Activated CD8-positive, alpha-beta memory T cell treated with anti-CD3 and anti-CD28 coated beads, Interleukin-2, amount 10 ng/mL, durations not matched to agents 7 days and 5 days (primary cell): ENCODE measurements around the gene ADAMTSL4. TPM values are rescaled to one million over a fixed set of nuclear protein-coding genes. Genes with fewer than 3 reads are reported as not detected.

Experiments used
- ATAC-seq: fragments of 150-1000 bp; cut with Tn5 transposase; one replicate; pipeline ENCODE4 v1.10.0; 2021; ENCODE audit warnings: moderate library complexity
- CTCF ChIA-PET: fragments of 350-600 bp; sonication (Branson Sonifier 250); formaldehyde crosslinking; loops from one replicate; lab custom pipeline; 2021; ENCODE audit warnings: antibody characterized with exemption; lab: Charles Lee
- DNase-seq: peaks from one replicate; pipeline ENCODE4 v3.0.0-alpha.2; 2020
- H3K27ac Mint-ChIP-seq: one replicate; pipeline ENCODE4 v1.8.0; 2021; ENCODE audit warnings: mild to moderate bottlenecking, mixed read lengths
- H3K27me3 Mint-ChIP-seq: one replicate; pipeline ENCODE4 v1.8.0; 2021; ENCODE audit warnings: mixed read lengths
- H3K36me3 Mint-ChIP-seq: one replicate; pipeline ENCODE4 v1.8.0; 2021; ENCODE audit warnings: mild to moderate bottlenecking, mixed read lengths
- H3K4me1 Mint-ChIP-seq: one replicate; pipeline ENCODE4 v1.8.0; 2021; ENCODE audit warnings: mixed read lengths
- H3K4me3 Mint-ChIP-seq: one replicate; pipeline ENCODE4 v1.8.0; 2021; ENCODE audit warnings: mild to moderate bottlenecking, moderate library complexity, mixed read lengths
- H3K9me3 Mint-ChIP-seq: one replicate; pipeline ENCODE4 v1.8.0; 2022; ENCODE audit warnings: low read depth, mixed read lengths
- total RNA-seq, 2 experiments: library from RNA; stranded (reverse); gene quantifications; one replicate each; pipeline ENCODE4 v1.2.3, GENCODE V29; 2021

Gene ADAMTSL4
- total RNA-seq, result under 1 TPM; 0.18 to 0.35 TPM

DNA sequence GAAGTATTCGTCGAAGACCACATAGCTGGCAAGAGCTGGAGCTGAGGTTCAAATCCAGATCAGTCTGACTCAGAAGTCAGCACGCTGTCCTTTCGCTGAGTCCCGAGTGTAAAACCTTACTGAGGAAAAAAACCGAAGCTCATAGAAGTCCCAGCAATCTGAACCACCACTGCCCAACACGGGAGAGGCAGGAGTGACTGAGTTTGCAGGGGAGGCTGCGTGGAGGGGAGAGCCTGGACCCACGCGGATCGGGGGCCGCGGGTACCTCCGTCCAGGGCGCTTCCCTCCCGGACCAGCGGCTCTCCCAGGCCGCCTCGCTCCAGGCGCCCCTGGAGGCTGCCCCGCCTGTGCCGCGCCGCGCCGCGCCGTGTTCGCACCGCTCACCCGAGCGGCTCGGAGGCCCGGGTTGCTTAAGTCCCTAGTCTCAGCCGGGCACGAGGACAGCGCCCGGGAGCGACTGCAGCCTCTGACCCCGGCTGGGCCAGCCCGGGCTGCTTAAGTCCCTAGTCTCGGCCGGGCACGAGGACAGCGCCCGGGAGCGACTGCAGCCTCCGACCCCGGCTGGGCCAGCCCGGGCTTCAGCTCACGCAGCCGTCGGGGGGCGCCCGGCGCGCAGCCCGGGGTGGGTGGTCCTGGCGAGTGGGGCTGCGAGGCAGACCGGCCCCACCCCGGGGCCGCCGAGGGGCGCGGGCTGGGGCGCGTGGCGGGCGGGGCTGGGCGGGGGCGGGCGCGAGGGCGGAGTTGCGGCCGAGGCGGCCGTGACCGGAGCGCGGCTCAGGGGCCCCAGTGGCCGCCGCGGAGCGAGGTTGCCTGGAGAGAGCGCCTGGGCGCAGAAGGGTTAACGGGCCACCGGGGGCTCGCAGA, at the start of gene ADAMTSL4:
TSS of gene ADAMTSL4 (plus strand) at position 777 of the 864 bp plus-strand sequence. CDS start 2,881 bp downstream, outside the sequence.
- ATAC-seq (peak; percentile 89), DNase-seq (peak; percentile 59)
- Mint-ChIP-seq H3K27me3 (peaks cover 40% of the 10 kb centered on the region), H3K27ac (no peak within 1 kb of the TSS), H3K9me3 (no peaks in the 10 kb centered on the region), H3K36me3 (no peaks in the 10 kb centered on the region), H3K4me3 (peak within 1 kb of the TSS; percentile 74), H3K4me1 (peaks cover 24% of the 10 kb centered on the region)
- CTCF ChIA-PET, result interaction anchor here (1.0 to 3.5 kb wide), 6 partner anchors 11 to 293 kb away, joined by 3 to 30 read pairs (median 4); no protein-coding TSS in a partner anchor

DNA sequence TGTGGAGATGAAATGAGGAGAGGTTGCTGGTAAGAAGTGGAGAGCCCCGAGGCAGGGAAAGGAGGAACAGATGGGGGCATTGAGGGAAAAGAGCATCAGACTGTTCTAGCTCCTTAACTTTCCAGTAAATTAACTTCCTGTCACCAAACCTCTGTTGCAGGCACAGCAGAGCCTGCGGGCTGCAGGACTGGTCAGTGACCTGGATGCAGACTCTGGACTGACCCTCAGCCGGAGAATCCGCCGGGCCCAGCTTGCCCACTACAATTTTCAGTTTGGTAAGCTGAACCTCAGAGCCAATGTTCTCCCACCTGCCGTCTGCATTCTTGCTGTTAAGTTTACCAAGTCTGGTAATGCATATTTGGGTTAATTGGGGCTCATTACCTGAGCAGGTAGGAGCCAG, 43.8 kb upstream of the ADAMTSL4 start:
- H3K4me3 Mint-ChIP-seq, result no peak overlapping the region

DNA sequence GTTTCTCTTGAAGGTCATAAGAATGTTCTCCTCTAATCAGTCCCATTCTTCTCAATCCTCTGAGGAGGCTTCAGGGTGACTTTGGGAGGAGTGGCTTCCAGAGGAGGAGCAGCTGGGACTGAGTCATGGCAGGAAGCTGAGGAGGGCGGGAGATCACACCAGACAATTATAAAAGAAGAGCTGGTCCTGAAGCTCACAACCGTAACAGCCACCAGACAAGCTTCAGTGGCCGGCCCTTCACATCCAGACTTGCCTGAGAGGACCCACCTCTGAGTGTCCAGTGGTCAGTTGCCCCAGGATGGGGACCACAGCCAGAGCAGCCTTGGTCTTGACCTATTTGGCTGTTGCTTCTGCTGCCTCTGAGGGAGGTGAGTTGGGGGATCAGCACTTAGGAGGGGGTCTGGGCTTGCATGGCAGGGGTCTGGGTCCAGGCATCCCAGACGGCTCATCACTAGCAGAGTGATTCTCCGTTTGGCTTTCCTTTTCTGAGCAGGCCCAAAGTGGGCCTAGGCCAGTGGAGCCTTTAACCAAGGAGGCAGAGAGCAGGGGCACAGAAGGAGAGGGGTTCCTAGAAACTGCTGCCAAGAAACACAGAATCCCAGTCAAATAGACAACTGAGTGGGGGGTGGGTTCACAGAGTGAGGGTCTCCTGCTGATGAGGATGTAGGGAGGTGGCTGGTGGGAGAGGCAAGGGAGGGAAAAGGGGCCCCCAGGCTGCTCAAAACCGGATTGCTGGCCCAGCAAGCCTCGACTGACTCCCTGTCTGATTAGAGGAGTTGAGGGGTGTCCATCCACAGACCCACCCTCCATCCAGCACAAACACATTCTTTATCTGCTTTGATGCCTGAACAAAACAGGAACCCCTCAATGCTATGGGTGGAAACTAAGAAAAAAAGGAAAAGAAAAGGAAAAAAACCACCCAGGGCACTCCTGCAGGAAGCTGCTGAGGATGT, 41.0 kb upstream of the ADAMTSL4 start, which contains the start of gene ECM1:
TSS of gene ECM1 (plus strand) at position 198 of the 953 bp plus-strand sequence. CDS start at position 299, 101 bp downstream.
- no peaks in the 10 kb centered on the region for H3K9me3 Mint-ChIP-seq
- no peak within 1 kb of the TSS for H3K27ac Mint-ChIP-seq
- DNase-seq (no peak), ATAC-seq (no peak)
- H3K27me3 Mint-ChIP-seq, result no peaks in the 10 kb centered on the region
- peaks cover 2% of the 10 kb centered on the region for H3K4me1 Mint-ChIP-seq
- peaks cover 19% of the 10 kb centered on the region for H3K36me3 Mint-ChIP-seq
- CTCF ChIA-PET, result interaction anchor here (1.4 kb wide), 1 partner anchor 25 kb away, joined by 4 read pairs; no protein-coding TSS in a partner anchor
- H3K4me3 Mint-ChIP-seq, result no peak within 1 kb of the TSS

More for the DNA sequence above, 43.8 kb upstream of the ADAMTSL4 start:
- Mint-ChIP-seq H3K36me3 (peaks cover 23% of the 10 kb centered on the region), H3K27ac (no peak overlapping the region), H3K9me3 (no peaks in the 10 kb centered on the region), H3K27me3 (no peaks in the 10 kb centered on the region), H3K4me1 (no peaks in the 10 kb centered on the region)
- ATAC-seq (no peak), DNase-seq (no peak)
- CTCF ChIA-PET, result interaction anchor here (2.3 to 2.6 kb wide), 2 partner anchors 8 to 27 kb away, joined by 7 to 11 read pairs; no protein-coding TSS in a partner anchor

GRCh38 chr1:150508982-150509381, 40.2 kb upstream of the ADAMTSL4 start:
- no peak for ATAC-seq
- peaks cover 2% of the 10 kb centered on the region for H3K4me1 Mint-ChIP-seq
- DNase-seq, result no peak
- H3K9me3 Mint-ChIP-seq, result no peaks in the 10 kb centered on the region
- H3K4me3 Mint-ChIP-seq, result no peak overlapping the region
- no peaks in the 10 kb centered on the region for H3K27me3 Mint-ChIP-seq
- H3K27ac Mint-ChIP-seq, result no peak overlapping the region
- H3K36me3 Mint-ChIP-seq, result peaks cover 17% of the 10 kb centered on the region
- CTCF ChIA-PET, result no interaction called here

DNA sequence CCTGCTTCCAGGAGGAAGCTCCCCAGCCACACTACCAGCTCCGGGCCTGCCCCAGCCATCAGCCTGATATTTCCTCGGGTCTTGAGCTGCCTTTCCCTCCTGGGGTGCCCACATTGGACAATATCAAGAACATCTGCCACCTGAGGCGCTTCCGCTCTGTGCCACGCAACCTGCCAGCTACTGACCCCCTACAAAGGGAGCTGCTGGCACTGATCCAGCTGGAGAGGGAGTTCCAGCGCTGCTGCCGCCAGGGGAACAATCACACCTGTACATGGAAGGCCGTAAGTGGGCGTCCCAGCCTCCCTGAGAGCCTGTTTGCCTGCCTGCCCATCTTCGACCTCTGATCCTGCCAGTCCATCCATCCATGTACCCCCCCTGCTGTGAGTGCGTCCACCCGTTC, 37.7 kb upstream of the ADAMTSL4 start:
- CTCF ChIA-PET, result interaction anchor here (1.6 kb wide), 1 partner anchor 462 kb away, joined by 3 read pairs; no protein-coding TSS in a partner anchor
- DNase-seq, result no peak
- Mint-ChIP-seq H3K4me3 (no peak overlapping the region), H3K36me3 (peaks cover 6% of the 10 kb centered on the region), H3K27ac (no peak overlapping the region), H3K9me3 (no peaks in the 10 kb centered on the region), H3K27me3 (no peaks in the 10 kb centered on the region), H3K4me1 (peaks cover 11% of the 10 kb centered on the region)
- ATAC-seq, result no peak

GRCh38 chr1:150511985-150512660, 37.1 kb upstream of the ADAMTSL4 start:
- Mint-ChIP-seq H3K27ac (no peak overlapping the region), H3K4me1 (peaks cover 15% of the 10 kb centered on the region), H3K27me3 (no peaks in the 10 kb centered on the region), H3K36me3 (peaks cover 3% of the 10 kb centered on the region), H3K9me3 (no peaks in the 10 kb centered on the region), H3K4me3 (no peak overlapping the region)
- no peak for DNase-seq
- CTCF ChIA-PET, result interaction anchor here (1.6 kb wide), 2 partner anchors 19 to 462 kb away, joined by 3 to 4 read pairs; no protein-coding TSS in a partner anchor
- no peak for ATAC-seq

GRCh38 chr1:150512846-150513245, 36.4 kb upstream of the ADAMTSL4 start:
- Mint-ChIP-seq H3K36me3 (peaks cover 3% of the 10 kb centered on the region), H3K4me3 (no peak overlapping the region), H3K4me1 (peaks cover 17% of the 10 kb centered on the region), H3K27ac (no peak overlapping the region), H3K9me3 (no peaks in the 10 kb centered on the region), H3K27me3 (no peaks in the 10 kb centered on the region)
- CTCF ChIA-PET, result interaction anchor here (1.6 kb wide), 1 partner anchor 19 kb away, joined by 4 read pairs; no protein-coding TSS in a partner anchor
- no peak for DNase-seq
- ATAC-seq, result no peak

DNA sequence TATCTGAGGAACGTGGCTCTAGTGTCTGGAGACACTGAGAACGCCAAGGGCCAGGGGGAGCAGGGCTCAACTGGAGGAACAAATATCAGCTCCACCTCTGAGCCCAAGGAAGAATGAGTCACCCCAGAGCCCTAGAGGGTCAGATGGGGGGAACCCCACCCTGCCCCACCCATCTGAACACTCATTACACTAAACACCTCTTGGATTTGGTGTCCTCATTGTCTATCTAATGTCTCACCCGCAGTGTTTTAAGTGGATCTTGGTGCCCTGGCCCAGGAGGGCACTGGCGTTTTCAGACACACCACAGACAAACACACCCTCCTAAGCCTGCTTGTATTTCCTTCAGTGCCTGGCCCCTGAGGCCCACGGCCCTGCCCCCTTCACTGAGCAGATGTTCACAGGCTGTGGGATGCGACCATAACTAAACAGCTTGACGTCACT, 35.8 kb upstream of the ADAMTSL4 start:
- Mint-ChIP-seq H3K9me3 (no peaks in the 10 kb centered on the region), H3K4me1 (peaks cover 17% of the 10 kb centered on the region), H3K27ac (no peak overlapping the region), H3K4me3 (no peak overlapping the region), H3K27me3 (no peaks in the 10 kb centered on the region), H3K36me3 (peaks cover 3% of the 10 kb centered on the region)
- DNase-seq (no peak), ATAC-seq (no peak)
- CTCF ChIA-PET, result interaction anchor here (1.0 to 1.6 kb wide), 2 partner anchors 9 to 18 kb away, joined by 4 to 11 read pairs; no protein-coding TSS in a partner anchor

DNA sequence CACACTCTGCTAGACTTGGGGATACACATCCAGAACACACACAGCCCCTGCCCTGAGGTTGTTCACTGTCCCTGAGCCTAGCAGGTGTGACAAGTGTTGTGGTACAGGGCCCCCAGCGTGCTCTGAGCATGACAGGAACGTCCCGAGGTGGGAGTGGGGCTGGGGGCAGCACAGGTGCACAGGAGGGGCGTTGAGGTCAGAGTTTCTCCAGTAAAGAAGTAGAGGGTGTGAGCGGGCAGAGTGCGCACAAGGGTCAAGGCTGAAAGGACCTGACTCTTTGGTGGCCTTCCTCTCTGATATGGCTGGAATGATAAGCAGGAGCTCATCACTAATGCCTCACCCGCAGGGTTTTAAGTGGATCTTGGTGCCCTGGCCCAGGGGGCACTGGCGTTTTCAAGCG, 34.9 kb upstream of the ADAMTSL4 start:
- Mint-ChIP-seq H3K27me3 (no peaks in the 10 kb centered on the region), H3K9me3 (no peaks in the 10 kb centered on the region), H3K36me3 (peaks cover 3% of the 10 kb centered on the region), H3K27ac (no peak overlapping the region), H3K4me1 (peaks cover 17% of the 10 kb centered on the region), H3K4me3 (peak overlapping the region; percentile 19)
- CTCF ChIA-PET, result interaction anchor here (1.0 kb wide), 1 partner anchor 10 kb away, joined by 11 read pairs; no protein-coding TSS in a partner anchor
- DNase-seq (no peak), ATAC-seq (no peak)

- H3K27ac Mint-ChIP-seq, result peak overlapping the region; percentile 64
- DNase-seq, result no peak
These were observed 34.3 kb upstream of the ADAMTSL4 start for GRCh38 chr1:150514913-150515327.

DNA sequence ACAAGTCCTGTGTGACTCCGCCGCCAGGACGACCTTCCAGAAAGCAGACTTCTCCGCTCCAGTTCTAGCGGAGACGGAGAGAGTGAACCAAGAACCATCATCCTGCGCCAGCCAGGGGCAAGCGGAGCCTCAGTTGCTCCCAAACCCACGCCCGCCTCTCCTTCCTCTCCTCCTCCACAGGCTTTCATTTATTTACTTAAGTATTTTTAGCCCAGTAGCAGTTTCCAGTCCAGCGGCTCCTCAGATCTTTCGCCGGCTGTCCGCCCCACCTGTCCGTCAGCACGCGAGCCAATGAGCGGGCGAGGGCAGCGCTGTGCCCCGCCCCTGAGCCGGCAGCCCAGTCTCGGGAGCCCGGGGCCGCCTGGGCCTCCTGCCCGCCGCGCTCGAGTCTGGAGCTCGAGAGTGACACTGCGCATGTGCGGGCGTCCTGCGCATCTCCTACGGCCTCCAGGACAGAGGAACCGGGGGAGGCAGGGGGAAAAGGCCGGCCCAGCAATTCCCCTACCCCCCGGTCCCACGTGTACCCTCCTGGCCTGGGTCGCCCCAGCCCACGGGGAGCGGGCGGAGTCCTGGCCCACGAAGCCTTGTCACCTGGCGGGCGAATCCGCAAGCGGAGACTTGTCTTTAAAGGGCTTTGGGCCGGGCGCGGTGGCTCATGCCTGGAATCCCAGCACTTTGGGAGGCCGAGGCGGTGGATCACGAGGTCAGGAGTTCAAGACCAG, 33.7 kb upstream of the ADAMTSL4 start, which contains the start of gene FALEC:
TSS of gene FALEC (plus strand) at position 425 of the 722 bp plus-strand sequence.
- peak within 1 kb of the TSS; percentile 64 for H3K27ac Mint-ChIP-seq
- peak; percentile 100 for ATAC-seq

More at GRCh38 chr1:150514913-150515327, 34.3 kb upstream of the ADAMTSL4 start:
- Mint-ChIP-seq H3K4me1 (peaks cover 17% of the 10 kb centered on the region), H3K36me3 (peaks cover 3% of the 10 kb centered on the region), H3K4me3 (peak overlapping the region; percentile 84), H3K27me3 (no peaks in the 10 kb centered on the region), H3K9me3 (no peaks in the 10 kb centered on the region)
- CTCF ChIA-PET, result interaction anchor here (0.9 to 3.8 kb wide), 11 partner anchors 9 to 407 kb away, joined by 3 to 32 read pairs (median 6); partner anchors contain the start of genes CA14, RPRD2 and TARS2
- no peak for ATAC-seq

More for the DNA sequence above, 33.7 kb upstream of the ADAMTSL4 start, which contains the start of gene FALEC:
- CTCF ChIA-PET, result interaction anchor here (0.7 to 3.8 kb wide), 15 partner anchors 9 to 407 kb away, joined by 3 to 32 read pairs (median 5); partner anchors contain the start of genes CA14, MCL1, RPRD2 and TARS2
- Mint-ChIP-seq H3K36me3 (peaks cover 3% of the 10 kb centered on the region), H3K4me1 (peaks cover 17% of the 10 kb centered on the region), H3K27me3 (no peaks in the 10 kb centered on the region), H3K9me3 (no peaks in the 10 kb centered on the region), H3K4me3 (peak within 1 kb of the TSS; percentile 84)
- peak; percentile 94 for DNase-seq
